AG08396 (cell line): ENCODE results near the gene TTC36.
"Not testable (repeated sequence)": the region's sequence is repeated elsewhere in the genome, so short reads cannot be mapped to it uniquely, and the experiment has no call there.

Experiments
- DNase-seq: peaks from one replicate; pipeline ENCODE4 v3.0.0; 2012; ENCODE audit warnings: low spot score, mixed read lengths

The TTC36 gene

GRCh38 chr11:118532852-118533768 lies 5.8 kb downstream of the TTC36 start:
- no peak for DNase-seq

- no peak for DNase-seq
These were observed 6.8 kb downstream of the TTC36 start for GRCh38 chr11:118533769-118534729.

GRCh38 chr11:118535261-118535660 lies 8.0 kb downstream of the TTC36 start:
- DNase-seq, result no peak

GRCh38 chr11:118536726-118537125 lies 9.5 kb downstream of the TTC36 start:
- no peak for DNase-seq

GRCh38 chr11:118537409-118537980 lies 10.2 kb downstream of the TTC36 start:
- DNase-seq, result no peak

- DNase-seq, result no peak
These were observed 16.9 kb downstream of the TTC36 start for GRCh38 chr11:118544010-118544646.

- DNase-seq, result no peak
These were observed 17.4 kb downstream of the TTC36 start for GRCh38 chr11:118544647-118545010.

GRCh38 chr11:118545533-118545932 lies 18.3 kb downstream of the TTC36 start:
- no peak for DNase-seq

GRCh38 chr11:118547132-118547531 lies 19.9 kb downstream of the TTC36 start:
- DNase-seq, result no peak

- DNase-seq, result no peak
These were observed 25.1 kb downstream of the TTC36 start for GRCh38 chr11:118552341-118552740.

GRCh38 chr11:118560806-118561205 lies 33.5 kb downstream of the TTC36 start:
- DNase-seq, result no peak

- DNase-seq, result peak; percentile 31
These were observed 37.8 kb downstream of the TTC36 start for GRCh38 chr11:118565051-118565450.

GRCh38 chr11:118569670-118570069 lies 42.4 kb downstream of the TTC36 start:
- DNase-seq, result no peak

GRCh38 chr11:118570787-118571186 lies 43.5 kb downstream of the TTC36 start:
- DNase-seq, result no peak

- DNase-seq, result not testable (repeated sequence)
These were observed 44.4 kb downstream of the TTC36 start for GRCh38 chr11:118571701-118572060.

- peak; percentile 86 for DNase-seq
These were observed 45.0 kb downstream of the TTC36 start, which contains the start of gene ARCN1 for GRCh38 chr11:118572061-118572980. TSS of gene ARCN1 (plus strand) at chr11:118572409. CDS start at chr11:118572548, 139 bp downstream.

GRCh38 chr11:118572981-118573550 lies 45.8 kb downstream of the TTC36 start:
- DNase-seq, result peak; percentile 25

- no peak for DNase-seq
These were observed 47.4 kb downstream of the TTC36 start for GRCh38 chr11:118574636-118575035.

GRCh38 chr11:118577995-118578394 lies 50.7 kb downstream of the TTC36 start:
- DNase-seq, result not testable (repeated sequence)
